Stomach smooth muscle (tissue), 2 donors: ENCODE results near the gene RPP21.

Experiments
- H3K27ac ChIP-seq: one replicate; pipeline ENCODE4 v1.7.0; 2013; ENCODE audit warnings: mild to moderate bottlenecking, low read length, inconsistent platforms
- H3K27me3 ChIP-seq, 2 donors: one replicate each; pipeline ENCODE4 v1.7.0; 2013; ENCODE audit warnings: low read length in 2 of 2; ENCODE audit not compliant: insufficient read depth in 2 of 2, control insufficient read depth in 1 of 2
- H3K36me3 ChIP-seq, 2 donors: one replicate each; pipeline ENCODE4 v1.7.0; 2013; ENCODE audit warnings: low read length in 2 of 2; ENCODE audit not compliant: control insufficient read depth in 2 of 2, insufficient read depth in 2 of 2
- H3K4me1 ChIP-seq: one replicate; pipeline ENCODE4 v1.7.0; 2013; ENCODE audit warnings: low read length; ENCODE audit not compliant: control insufficient read depth, insufficient read depth
- H3K4me3 ChIP-seq, 2 donors: one replicate each; pipeline ENCODE4 v1.7.0; 2013; ENCODE audit warnings: low read length in 2 of 2
- H3K9ac ChIP-seq, 2 donors: one replicate each; pipeline ENCODE4 v1.7.0; 2013; ENCODE audit warnings: low read length in 2 of 2, mild to moderate bottlenecking in 1 of 2
- H3K9me3 ChIP-seq, 2 donors: one replicate each; pipeline ENCODE4 v1.7.0; 2013; ENCODE audit warnings: low read length in 2 of 2; ENCODE audit not compliant: control insufficient read depth in 2 of 2
- donor health status: healthy.
- donor health status: Pancreatic carcinoma.

Gene RPP21

GRCh38 chr6:30344868-30345671 lies at the start of gene RPP21:
Gene RPP21, plus strand, starts transcription at chr6:30345156. Its CDS starts 16 bp downstream, at chr6:30345172.
- peaks cover 10% of the 10 kb centered on the region for H3K4me1 ChIP-seq
- H3K27ac ChIP-seq, result peak within 1 kb of the TSS; percentile 84
- peak within 1 kb of the TSS; percentile 76 to 87 for H3K9ac ChIP-seq
- no peaks in the 10 kb centered on the region for H3K27me3 ChIP-seq
- peak within 1 kb of the TSS; percentile 68 to 85 for H3K4me3 ChIP-seq
- H3K9me3 ChIP-seq, result no peaks in the 10 kb centered on the region
- H3K36me3 ChIP-seq, result peaks cover 21 to 24% of the 10 kb centered on the region in 2 donors

DNA sequence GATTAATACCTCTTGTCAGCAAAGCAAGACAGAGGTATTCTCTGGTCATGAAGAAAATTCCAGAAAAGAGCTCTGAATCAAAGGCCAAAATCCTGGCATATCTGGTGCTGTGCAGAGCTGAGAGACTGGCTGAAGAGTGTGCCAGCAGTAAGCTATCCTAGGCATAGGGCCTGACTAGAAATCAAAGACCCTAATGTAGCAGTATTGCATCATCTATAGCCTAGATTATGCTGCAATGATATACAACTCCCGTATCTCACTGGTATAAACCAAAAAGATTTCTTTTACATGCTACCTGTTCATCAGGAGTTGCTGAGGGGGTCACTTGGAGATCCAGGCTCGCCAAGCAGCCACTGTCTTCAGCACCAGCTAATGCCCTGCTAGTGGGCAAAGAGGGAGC lies 49.1 kb upstream of the RPP21 start:
- H3K4me1 ChIP-seq, result no peaks in the 10 kb centered on the region
- H3K36me3 ChIP-seq, result peaks cover 24 to 33% of the 10 kb centered on the region in 2 donors
- no peaks in the 10 kb centered on the region for H3K27me3 ChIP-seq
- no peaks in the 10 kb centered on the region for H3K9me3 ChIP-seq
- no peak overlapping the region for H3K4me3 ChIP-seq
- no peak overlapping the region for H3K27ac ChIP-seq
- no peak overlapping the region for H3K9ac ChIP-seq

GRCh38 chr6:30304002-30304401 lies 41.0 kb upstream of the RPP21 start:
- H3K27ac ChIP-seq, result no peak overlapping the region
- H3K4me1 ChIP-seq, result no peaks in the 10 kb centered on the region
- H3K27me3 ChIP-seq, result no peaks in the 10 kb centered on the region
- H3K9ac ChIP-seq, result no peak overlapping the region
- H3K4me3 ChIP-seq, result no peak overlapping the region
- H3K36me3 ChIP-seq, result peaks cover 6 to 7% of the 10 kb centered on the region in 2 donors
- H3K9me3 ChIP-seq, result no peaks in the 10 kb centered on the region

GRCh38 chr6:30311101-30311500 lies 33.9 kb upstream of the RPP21 start:
- Histone ChIP-seq H3K4me3 (no peak overlapping the region), H3K27me3 (no peaks in the 10 kb centered on the region), H3K9ac (no peak overlapping the region), H3K36me3 (peaks cover 7 to 11% of the 10 kb centered on the region in 2 donors), H3K9me3 (no peaks in the 10 kb centered on the region), H3K27ac (no peak overlapping the region), H3K4me1 (no peaks in the 10 kb centered on the region)

DNA sequence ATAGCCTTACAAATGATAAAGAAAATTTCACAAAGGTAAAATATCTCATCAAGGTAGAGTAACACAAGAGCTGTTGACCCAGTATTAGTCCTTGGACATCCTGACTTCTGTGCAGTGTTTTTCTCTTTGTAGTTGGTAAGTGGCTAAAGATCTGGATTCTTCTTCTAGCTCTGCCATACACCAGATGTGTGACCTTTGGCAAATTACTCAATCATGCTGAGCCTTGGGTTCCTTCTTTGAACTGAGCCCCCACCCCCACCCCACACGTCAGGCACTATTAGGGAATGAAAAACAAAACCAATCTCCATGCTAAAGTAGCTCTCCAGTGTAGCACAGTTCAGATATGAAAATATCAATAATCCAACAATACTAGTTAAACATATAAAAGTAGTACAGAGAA lies 33.3 kb upstream of the RPP21 start:
- Histone ChIP-seq H3K4me3 (no peak overlapping the region), H3K36me3 (peaks cover 9 to 12% of the 10 kb centered on the region in 2 donors), H3K4me1 (no peaks in the 10 kb centered on the region), H3K9ac (no peak overlapping the region), H3K27me3 (no peaks in the 10 kb centered on the region), H3K27ac (no peak overlapping the region), H3K9me3 (no peaks in the 10 kb centered on the region)

DNA sequence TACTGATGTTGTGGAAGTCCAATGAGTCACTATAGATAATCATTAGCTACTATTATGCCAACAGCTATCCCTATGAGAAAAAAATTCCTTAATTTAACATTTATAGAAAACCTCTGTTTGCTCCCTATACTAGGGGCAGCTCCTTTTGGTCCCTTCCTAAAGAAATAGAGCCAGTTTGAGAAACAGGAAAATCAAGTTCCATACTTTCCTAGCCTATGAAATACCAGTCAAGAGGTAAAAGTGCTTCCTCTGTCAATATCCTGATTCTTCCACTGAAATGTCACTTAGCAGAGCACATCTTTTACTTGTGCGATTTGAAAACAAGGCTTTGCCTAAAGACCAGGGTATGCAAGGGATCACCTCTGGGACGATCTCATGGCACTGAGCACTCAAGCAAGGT lies 32.7 kb upstream of the RPP21 start:
- Histone ChIP-seq H3K27ac (no peak overlapping the region), H3K27me3 (no peaks in the 10 kb centered on the region), H3K9me3 (no peaks in the 10 kb centered on the region), H3K4me3 (no peak overlapping the region), H3K9ac (no peak overlapping the region), H3K4me1 (no peaks in the 10 kb centered on the region), H3K36me3 (peaks cover 9 to 12% of the 10 kb centered on the region in 2 donors)

GRCh38 chr6:30312676-30313321 lies 32.2 kb upstream of the RPP21 start:
- Histone ChIP-seq H3K9me3 (no peaks in the 10 kb centered on the region), H3K9ac (no peak overlapping the region), H3K36me3 (peaks cover 9 to 12% of the 10 kb centered on the region in 2 donors), H3K27me3 (no peaks in the 10 kb centered on the region), H3K4me3 (no peak overlapping the region), H3K27ac (no peak overlapping the region), H3K4me1 (no peaks in the 10 kb centered on the region)

GRCh38 chr6:30315156-30315555 lies 29.8 kb upstream of the RPP21 start:
- Histone ChIP-seq H3K27ac (no peak overlapping the region), H3K36me3 (peaks cover 9 to 10% of the 10 kb centered on the region in 2 donors), H3K4me3 (no peak overlapping the region), H3K9me3 (no peaks in the 10 kb centered on the region), H3K9ac (no peak overlapping the region), H3K4me1 (no peaks in the 10 kb centered on the region), H3K27me3 (no peaks in the 10 kb centered on the region)

DNA sequence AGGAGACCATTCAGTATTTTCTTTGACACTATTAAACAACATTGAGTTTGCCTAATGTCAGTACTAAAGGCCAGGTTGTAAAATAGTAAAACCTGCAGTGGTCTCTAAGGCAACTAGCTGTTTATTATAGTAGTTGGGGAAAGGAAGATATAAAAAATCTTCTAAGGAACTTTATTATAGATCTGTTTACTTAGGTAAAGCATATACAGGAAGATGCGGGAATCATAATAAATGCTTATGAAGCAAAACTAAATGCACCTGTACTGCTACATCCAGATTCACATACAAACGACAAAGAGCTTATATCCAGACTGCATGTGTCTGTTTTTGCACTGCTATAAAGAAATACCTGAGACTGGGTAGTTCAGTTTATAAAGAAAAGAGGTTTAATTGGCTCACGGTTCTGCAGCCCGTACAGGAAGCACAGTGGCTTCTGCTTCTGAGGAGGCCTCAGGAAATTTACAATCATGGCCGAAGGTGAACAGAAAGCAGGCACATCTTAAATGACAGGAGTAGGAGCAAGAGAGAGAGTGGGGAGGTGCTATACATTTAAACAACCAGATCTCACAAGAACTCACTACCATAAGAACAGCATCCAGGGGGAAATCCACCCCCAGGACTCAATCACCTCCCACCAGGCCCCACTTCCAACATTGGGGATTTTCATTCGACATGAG lies 26.9 kb upstream of the RPP21 start:
- Histone ChIP-seq H3K4me3 (no peak overlapping the region), H3K27me3 (no peaks in the 10 kb centered on the region), H3K4me1 (no peaks in the 10 kb centered on the region), H3K27ac (no peak overlapping the region), H3K9me3 (no peaks in the 10 kb centered on the region), H3K36me3 (peaks cover 9 to 10% of the 10 kb centered on the region in 2 donors), H3K9ac (no peak overlapping the region)

DNA sequence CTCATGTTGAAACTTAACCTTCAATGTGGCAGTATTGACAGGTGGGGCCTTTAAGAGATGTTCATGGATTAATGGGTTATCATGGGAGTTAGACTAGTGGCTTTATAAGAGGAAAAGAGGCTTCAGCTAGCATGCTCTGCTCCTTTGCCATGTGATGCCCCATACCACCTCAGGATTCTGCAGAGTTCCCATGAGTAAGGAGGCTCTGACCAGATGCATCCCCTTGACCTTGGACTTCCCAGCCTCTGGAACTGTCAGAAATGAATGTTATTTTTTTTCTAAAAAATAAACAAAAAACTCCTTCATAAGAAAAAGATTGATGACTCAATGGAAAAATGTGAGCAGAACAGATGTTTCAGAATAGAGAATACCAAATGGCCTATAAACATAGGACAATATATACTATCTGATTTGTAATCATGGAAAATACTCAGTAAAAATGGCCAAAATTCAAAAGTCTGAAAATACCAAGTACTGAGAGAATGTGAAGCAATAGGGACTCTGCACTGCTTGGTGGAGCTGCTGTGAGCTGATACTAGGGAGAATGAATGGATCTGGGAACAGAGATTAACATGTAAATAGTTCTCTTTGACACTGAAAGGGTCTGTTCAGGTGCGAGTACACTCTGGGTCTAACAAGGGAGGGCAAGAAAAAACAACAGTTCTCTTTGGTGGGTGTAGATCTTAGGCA lies 25.7 kb upstream of the RPP21 start:
- Histone ChIP-seq H3K4me3 (no peak overlapping the region), H3K36me3 (peaks cover 4% of the 10 kb centered on the region in 2 donors), H3K4me1 (no peaks in the 10 kb centered on the region), H3K27me3 (no peaks in the 10 kb centered on the region), H3K9ac (no peak overlapping the region), H3K9me3 (no peaks in the 10 kb centered on the region), H3K27ac (no peak overlapping the region)
